Measurements from ENCODE around the gene CLEC4G.

CLEC4G gene

DNA sequence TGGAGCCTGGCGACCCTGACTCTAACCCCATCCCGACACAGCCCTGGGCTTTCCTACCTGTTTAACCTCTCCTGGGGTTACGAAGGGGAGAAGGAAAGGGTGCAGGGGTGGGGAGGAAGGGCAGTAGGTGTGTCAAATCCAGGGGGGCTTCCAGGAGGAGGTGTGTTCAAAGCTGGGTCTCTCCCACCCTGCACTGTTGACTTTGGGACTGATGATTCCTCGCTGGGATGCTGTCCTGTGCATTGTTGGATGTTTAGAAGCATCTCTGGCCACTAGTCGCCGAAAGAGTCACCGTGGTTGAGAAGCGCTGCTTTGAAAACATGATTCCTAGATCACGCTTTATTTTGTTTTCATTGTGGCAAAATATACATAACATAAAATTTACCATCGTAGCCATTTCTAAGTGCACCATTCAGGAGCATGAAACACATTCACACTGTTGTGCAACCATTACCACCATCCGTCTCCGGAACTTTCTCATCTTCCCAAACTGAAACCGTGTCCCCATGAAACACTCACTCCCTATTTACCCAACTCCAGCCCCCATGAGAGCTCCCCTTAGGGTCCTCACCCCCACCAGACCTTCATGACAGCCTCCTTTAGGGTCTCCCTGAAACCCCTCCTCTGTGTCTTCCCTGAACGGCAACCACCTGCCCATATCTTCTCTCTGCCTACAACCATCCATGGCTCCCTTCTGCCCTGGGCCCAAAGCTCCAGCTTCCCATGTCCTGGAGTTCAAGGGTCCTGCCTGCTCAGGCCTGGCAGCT lies 25.5 kb downstream of the CLEC4G start:
- TF ChIP-seq, protein P1, sequence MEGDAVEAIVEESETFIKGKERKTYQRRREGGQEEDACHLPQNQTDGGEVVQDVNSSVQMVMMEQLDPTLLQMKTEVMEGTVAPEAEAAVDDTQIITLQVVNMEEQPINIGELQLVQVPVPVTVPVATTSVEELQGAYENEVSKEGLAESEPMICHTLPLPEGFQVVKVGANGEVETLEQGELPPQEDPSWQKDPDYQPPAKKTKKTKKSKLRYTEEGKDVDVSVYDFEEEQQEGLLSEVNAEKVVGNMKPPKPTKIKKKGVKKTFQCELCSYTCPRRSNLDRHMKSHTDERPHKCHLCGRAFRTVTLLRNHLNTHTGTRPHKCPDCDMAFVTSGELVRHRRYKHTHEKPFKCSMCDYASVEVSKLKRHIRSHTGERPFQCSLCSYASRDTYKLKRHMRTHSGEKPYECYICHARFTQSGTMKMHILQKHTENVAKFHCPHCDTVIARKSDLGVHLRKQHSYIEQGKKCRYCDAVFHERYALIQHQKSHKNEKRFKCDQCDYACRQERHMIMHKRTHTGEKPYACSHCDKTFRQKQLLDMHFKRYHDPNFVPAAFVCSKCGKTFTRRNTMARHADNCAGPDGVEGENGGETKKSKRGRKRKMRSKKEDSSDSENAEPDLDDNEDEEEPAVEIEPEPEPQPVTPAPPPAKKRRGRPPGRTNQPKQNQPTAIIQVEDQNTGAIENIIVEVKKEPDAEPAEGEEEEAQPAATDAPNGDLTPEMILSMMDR (IDR thresholded peaks at IDR 0.05; ENCODE audit: control extremely low read depth, extremely low read depth, low read depth, missing control alignments): no peak
- DNase-seq (ENCODE audit: extremely low spot score): no peak
- ChIA-PET POLR2A (no interaction called here), CTCF (interaction anchor here (1.0 to 1.7 kb wide), 3 partner anchors 10 to 49 kb away, joined by 3 to 7 read pairs (median 3); no protein-coding TSS in a partner anchor)

DNA sequence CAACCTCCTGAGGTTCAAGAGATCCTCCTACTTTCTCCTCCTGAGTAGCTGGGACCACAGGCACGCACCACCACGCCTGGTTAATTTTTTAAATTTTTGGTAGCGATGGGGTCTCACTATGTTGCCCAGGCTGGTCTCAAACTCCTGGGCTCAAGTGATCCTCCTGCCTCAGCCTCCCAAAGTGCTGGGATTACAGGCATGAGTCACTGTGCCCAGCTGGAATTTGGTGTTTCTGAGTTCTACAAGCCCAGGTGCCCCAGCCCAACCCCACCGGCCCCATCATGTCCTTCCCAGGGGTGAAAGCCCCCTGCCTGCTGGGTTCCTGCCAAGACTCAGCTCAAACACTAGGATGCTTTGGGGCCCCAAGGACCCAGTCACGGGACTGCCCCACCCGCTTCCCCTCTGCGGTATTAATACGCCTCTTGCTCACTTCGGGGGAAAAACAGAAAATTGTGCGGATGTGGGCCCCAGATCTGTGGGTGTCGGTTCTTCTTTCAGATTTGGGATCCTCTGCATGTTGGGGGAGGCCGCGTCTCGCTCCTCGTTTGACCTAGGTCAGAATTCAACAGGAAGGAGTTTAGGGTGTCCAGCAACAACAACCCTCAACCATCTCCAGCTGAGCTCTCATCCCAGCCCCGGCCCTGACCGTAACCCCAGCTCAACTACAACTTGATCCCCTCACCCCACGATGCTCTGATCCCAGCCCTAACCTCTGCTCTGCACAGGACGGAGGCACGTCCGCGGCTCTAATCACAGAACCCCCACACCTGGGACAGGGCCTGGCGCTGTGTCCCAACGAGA lies 26.3 kb downstream of the CLEC4G start:
- TF ChIP-seq, protein P1 (IDR thresholded peaks at IDR 0.05; ENCODE audit: control extremely low read depth, extremely low read depth, low read depth, missing control alignments): no peak
- CTCF ChIA-PET: interaction anchor here (1.0 to 1.7 kb wide), 2 partner anchors 19 to 50 kb away, joined by 3 to 7 read pairs; no protein-coding TSS in a partner anchor
- POLR2A ChIA-PET: interaction anchor here (0.6 kb wide), 1 partner anchor 76 kb away, joined by 3 read pairs; the partner anchor contains the start of genes PET100 and XAB2
- peak; percentile 76 for DNase-seq (ENCODE audit: extremely low spot score)

DNA sequence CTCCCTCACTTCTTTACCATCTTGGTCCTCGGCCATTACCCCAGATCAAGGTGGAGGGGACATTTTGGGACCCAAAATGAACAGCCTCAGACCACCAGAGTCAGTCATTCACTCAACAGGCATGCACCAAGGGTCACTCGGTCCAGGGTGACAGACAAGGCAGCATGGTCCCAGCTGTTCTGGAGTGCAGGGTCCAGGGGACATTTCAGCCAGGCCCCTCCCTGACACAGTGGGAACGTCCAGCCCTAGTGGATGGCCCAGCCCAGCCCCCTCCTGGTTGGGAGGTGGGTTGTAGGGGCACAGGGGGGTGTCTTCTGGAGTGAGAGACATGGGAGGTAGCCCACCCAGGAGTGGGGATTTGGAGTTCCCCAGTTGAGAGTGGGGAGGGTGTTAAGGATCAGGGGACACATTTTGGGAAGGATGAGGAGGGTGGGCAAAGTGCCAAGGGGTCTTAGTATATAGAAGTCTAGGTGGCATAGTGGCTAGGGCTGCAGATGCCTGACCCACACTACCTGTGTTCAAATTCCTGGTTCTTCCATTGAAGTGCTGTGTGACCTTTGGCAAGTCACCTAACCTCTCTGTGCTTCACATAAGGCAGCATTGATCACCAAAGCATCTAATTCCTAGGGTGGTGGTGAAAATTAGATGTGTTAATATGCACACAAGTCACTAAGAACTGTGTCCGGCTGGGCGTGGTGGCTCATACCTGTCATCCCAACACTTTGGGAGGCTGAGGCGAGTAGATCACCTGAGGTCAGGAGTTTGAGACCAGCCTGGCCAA lies 27.4 kb downstream of the CLEC4G start:
- ChIA-PET POLR2A (no interaction called here), CTCF (no interaction called here)
- DNase-seq (ENCODE audit: extremely low spot score): no peak
- TF ChIP-seq, protein P1 (IDR thresholded peaks at IDR 0.05; ENCODE audit: control extremely low read depth, extremely low read depth, low read depth, missing control alignments): no peak

DNA sequence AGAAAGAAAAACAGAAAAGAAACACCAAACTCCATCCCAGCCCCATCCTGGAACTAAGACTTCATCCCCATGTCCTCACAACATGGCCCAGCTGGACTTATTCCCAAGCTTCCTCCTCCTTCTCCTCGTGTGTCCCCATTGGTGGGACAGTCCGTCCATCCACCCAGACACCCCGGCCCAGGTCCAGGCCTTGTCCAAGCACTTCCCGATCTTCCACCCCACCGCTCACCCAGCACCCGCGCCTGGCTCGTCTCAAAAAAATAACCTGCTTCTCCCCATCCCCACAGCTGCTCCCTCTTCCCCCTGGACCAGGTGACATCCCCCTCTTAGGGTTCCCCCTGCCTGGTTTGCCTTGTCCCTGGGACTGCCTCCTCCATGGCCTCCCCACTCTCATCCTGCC lies 28.6 kb downstream of the CLEC4G start:
- ChIA-PET POLR2A (interaction anchor here (0.7 kb wide), 1 partner anchor 26 kb away, joined by 5 read pairs; the partner anchor contains the start of gene MCEMP1), CTCF (no interaction called here)
- no peak for DNase-seq (ENCODE audit: extremely low spot score)
- TF ChIP-seq, protein P1 (IDR thresholded peaks at IDR 0.05; ENCODE audit: control extremely low read depth, extremely low read depth, low read depth, missing control alignments): no peak

DNA sequence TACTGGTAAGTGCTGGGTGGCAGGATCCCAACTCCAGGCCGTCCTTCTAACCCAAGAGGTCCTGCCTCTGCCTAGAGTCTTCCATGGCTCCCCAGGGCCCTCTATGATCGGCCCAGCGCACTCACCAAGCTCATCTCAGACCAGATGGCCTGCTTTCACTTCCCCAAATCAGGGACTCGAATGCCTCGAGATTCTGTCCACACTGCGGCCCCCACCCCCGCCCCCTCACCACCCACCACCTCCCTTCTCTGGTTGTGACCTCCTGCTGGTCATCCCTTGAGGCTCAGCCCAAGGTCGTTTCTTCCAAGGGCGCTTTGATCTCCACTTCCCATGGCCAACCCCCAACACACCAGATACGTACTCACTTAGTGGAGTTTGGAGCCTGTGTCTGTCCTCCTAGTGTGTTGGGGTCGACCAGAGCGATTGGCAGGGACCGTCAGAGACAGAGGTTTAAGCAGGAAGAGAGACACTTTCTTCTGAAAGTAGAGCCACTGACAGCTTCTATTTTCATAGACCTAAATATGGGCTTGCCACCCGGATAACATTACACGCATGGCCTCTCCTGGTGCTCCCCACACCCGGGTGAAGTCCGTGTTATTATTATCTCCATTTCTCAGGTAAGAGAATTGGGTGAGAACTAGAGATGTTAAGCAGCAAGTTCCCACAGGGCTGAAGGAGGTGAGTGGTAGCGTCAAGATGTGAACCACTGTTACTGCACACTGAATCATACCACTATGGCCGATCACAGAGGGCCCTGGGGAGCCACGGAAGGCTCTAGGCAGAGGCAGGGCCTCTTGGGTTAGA lies 30.1 kb downstream of the CLEC4G start, which contains the start of gene FCER2:
Gene FCER2 (minus strand): TSS at position 478 of the 804 bp plus-strand sequence. CDS start 2,371 bp downstream, outside the sequence.
- POLR2A ChIA-PET: interaction anchor here (1.0 to 1.1 kb wide), 2 partner anchors 16 to 64 kb away, joined by 3 to 4 read pairs; no protein-coding TSS in a partner anchor
- CTCF ChIA-PET: interaction anchor here (0.8 to 5.7 kb wide), 4 partner anchors 11 to 118 kb away, joined by 3 to 47 read pairs (median 4); partner anchors contain the start of gene TRAPPC5
- TF ChIP-seq, protein P1 (IDR thresholded peaks at IDR 0.05; ENCODE audit: control extremely low read depth, extremely low read depth, low read depth, missing control alignments): no peak
- peak; percentile 75 for DNase-seq (ENCODE audit: extremely low spot score)
